KBM-7 (cell line): Measurements from ENCODE around the gene PLB1.
A peak's percentile ranks its signal among the peaks of the same experiment; 100 is the strongest.

Experiments used
- DNase-seq: peaks from one replicate; pipeline ENCODE4 v3.0.0-alpha.2; 2015
- in situ Hi-C: fragments of 300-500 bp; cut with MboI; formaldehyde crosslinking; loops from 2 replicates; pipeline ENCODE4 v1.14.3; 2020; ENCODE audit warnings: low sequenced_read_pairs, low pct_unique_long_range_greater_than_20kb, mixed read lengths

Gene PLB1

DNA sequence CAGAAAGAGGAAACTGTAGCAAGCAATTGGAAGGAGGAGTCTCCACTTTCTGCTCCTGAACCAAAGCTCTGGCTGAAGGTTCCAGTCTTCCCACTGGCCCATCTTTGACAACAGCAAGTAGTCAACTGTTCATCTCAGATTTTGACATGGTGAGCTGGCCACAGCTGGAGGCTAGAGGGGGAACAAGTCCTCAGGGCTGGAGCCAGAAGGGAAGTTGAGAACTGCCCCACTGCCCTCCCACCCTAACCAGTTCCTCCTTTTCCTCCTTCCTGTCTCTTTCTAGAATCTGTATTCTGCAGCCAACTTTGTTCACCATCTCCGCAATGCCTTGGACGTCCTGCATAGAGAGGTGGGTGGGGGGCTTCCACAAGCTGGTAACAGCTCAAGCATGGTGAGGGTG lies 105.8 kb downstream of the PLB1 start:
- DNase-seq, result peak; percentile 76
- in situ Hi-C loops, result no loop called here

GRCh38 chr2:28602136-28602660 lies 106.3 kb downstream of the PLB1 start:
- no peak for DNase-seq
- in situ Hi-C loops, result no loop called here

DNA sequence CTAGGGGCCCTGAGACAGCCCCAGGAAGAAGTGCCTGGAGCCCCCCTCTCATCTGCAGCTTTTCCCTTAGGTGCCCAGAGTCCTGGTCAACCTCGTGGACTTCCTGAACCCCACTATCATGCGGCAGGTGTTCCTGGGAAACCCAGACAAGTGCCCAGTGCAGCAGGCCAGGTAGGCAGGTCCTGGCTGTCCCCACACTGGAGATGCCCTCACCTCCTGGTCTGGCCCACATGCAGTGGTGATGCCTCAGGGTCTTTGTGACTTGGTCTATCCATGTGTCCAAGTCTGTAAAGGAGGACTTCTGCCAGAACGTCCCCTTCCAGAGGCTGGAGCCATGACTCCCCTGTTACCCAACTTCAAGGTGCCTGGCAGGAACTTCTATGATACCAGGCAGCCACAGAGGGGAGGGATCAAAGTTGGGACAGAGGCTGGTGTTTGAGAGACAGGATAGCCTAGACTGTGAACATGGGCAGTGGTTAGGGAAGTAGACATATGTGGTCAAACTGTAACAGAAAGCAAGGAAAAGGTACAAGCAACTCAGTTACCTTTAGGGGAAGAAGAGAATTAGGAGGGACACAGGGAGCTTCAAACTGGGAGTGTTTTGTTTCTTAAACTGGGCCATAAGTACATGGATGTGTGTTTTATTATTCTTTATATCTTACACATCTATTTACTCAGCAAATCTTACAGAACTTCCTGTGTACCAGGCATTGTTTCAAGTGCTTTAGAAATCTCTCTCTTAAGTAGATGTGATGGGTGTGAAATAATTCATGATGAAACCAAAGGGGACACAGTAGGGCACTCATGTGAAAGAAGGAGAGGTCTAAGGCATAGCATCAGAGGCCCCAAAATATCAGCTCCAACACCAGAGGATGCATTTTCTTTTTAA lies 107.1 kb downstream of the PLB1 start:
- in situ Hi-C loops, result no loop called here
- peak; percentile 62 for DNase-seq

DNA sequence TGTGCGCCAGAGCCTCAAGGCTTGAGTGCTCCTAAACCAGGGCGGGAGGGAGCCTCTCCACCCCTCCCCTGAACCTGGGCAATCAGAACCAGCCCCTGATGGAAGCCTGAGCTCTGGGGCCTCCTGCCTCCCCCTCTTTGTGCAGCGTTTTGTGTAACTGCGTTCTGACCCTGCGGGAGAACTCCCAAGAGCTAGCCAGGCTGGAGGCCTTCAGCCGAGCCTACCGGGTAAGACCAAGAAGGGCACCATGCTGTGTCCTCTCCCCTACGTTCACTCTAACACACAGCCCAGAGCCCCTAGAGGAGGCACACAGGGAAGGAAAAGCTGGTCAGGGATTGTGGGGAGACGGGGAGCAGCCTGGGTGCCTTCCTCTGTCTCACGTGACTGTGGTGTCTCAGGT lies 108.0 kb downstream of the PLB1 start:
- in situ Hi-C loops, result no loop called here
- no peak for DNase-seq

DNA sequence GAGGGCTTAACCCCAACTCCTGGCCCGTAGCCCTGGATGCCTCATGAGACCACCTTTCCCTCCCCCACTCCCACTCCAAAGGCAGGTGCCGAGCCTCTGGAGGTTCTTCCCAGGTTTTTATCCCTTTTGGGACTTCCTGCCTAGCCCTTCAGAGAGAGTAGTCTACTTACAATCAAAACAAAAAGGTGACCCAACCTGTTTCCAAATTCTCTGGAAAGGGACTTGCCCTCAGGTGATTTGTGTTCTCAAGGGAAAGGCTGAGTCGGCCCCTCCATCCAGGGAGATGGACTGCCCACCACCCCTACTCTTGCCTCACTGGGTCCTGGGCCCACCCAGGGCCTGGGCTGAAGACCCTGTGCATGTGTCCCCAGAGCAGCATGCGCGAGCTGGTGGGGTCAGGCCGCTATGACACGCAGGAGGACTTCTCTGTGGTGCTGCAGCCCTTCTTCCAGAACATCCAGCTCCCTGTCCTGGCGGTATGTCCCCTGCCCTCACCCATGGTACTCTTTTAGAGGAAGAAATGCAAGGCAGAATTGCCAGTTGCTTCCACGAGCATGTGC lies 108.5 kb downstream of the PLB1 start:
- in situ Hi-C loops, result no loop called here

DNA sequence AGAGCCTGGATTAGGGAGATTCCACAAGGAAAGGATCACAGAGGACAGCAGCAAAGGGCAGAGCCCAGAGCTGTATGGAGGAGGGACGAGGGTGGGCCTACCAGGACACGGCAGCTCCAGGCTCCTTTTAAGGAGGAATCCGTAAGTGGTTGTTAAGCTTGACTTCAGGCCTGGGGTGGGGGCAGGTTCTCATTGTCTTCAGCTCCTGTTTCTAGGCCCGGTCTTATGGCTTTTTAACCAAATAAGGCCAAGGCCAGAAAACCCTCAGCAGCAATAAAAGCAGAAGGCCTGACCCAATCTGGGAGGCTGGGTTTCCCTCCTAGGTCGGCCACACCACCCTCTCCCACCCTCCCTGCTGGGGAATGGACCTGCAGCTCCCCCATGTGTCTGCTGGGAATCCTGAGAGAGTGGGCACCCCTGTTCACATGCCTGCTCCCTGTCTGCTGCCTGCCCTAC lies 111.2 kb downstream of the PLB1 start:
- in situ Hi-C loops, result no loop called here
- no peak for DNase-seq

More for the DNA sequence above, 108.5 kb downstream of the PLB1 start:
- no peak for DNase-seq

DNA sequence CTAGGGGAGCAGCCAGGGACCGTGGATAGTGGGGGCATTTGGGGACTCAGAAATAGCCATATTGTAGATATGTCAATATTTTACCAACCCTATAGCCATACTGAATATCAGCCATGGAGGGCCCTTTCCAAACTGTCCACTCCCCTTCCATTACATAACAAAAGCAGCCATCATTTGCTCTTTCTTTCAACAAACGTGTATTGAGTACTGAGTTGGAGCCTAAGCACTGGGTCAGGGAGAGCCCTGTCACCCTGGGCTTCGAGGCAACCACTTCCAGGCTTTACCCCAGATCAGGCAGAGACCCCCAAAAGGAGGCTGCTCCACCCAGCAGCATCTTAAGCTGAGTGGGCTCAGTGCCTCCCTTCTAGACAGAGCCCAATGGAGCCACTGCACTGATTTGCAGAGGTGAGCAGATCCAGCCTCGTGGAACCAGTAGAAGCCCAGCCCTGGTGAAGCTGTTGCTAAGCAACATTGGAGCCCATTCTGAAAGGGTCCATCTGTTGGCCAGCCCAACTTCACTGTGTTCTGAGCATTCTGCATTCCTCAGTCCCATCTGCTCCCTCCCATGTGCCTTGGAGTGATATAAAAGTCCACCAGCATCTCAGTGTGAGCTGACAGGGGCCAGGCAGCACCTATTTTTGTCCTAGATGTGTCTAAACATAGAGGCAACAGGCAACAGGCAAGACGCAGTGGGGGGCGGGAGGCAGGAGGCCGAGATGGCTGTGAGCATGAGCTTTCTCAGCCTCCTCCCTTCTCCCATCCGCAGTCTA lies 112.1 kb downstream of the PLB1 start:
- in situ Hi-C loops, result no loop called here
- DNase-seq, result no peak

DNA sequence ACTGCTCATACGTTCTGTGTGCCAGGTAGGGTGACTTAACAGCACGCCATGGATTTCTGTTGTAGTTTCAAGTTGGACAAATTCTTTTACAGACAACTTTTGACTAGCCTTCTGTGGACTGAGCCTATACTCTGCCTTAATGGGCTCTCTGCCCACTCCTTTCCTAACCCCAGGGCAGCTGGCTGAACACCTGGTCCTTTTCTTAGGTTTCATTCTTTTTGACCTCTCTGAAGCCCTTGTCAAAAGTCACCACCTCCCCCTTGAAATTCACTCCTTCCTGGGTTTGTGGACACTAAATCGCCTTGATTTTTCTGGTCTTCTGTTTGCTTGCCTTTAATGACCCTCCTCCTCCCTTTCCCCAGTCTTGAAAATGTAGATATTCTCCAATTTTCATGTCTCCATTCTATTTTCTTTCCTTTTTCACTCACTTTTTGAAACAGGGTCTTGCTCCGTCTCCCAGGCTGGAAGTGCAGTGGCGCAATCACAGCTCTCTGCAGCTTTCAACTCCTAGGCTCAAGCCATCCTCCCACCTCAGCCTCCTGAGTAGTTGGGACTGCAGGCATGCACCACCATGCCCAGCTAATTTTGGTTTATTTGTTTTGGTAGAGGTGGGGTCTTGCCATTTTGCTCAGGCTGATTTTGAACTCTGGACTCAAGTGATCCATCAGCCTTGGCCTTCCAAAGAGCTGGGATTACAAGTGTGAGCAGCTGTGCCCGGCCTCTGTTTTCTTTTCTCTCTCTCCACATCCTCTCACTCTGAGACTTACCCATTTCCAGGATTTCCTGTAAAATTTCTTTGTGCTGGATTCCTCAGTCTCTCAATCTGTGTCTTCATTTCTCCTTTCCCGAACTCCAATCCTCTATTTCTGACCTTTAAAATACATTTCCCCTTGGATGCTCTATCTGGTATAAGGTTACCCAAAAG lies 112.9 kb downstream of the PLB1 start:
- DNase-seq, result no peak
- in situ Hi-C loops, result no loop called here

GRCh38 chr2:28610583-28611201 lies 114.8 kb downstream of the PLB1 start:
- DNase-seq, result no peak
- in situ Hi-C loops, result no loop called here

DNA sequence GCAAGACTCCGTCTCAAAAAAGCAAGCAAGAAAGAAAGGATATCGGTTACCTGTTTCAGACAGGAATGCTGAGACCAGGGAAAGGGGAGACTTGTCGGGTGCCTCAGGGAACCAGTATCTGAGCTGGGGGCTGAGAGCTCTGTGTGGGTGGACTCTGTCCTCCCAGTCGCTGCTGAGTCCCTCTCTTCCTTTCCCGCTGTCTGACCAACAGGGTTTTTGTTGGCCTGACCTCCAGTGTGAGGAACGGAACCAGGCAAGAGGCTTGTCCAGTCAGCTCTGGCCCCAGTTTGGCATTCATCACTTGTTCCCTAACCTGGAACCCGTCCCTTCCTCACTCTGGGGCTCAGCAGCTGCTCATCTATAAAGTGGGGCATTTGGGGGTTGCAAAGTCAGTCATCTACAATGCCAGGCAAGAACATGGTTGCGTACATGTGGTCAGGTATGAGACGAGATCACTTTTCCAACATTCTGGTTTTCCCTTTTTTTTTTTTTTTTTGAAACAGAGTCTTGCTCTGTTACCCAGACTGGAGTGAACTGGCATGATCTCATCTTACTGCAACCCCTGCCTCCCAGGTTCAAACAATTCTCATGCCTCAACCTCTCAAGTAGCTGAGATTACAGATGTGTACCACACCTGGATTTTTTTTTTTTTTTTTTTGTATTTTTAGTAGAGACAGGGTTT lies 116.4 kb downstream of the PLB1 start:
- no peak for DNase-seq
- in situ Hi-C loops, result no loop called here

DNA sequence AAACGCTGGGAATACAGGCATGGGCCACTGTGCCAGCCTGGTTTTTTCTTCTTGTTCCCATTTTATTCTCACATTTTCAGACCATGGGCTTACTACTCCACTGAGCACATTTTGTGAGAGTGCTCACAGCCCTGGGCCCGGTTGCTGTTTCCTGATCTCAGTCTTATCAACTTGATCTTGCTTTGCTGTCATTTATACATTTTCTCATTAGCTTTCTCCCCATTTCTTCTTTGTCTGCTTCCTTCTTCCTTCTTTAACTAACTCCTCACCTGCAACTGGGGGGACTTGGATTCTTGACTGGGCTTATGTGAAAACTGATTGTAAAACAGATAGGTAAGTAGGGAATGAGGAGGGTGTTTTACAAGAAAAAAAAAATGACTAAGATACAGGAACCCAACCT lies 117.3 kb downstream of the PLB1 start:
- in situ Hi-C loops, result no loop called here
- no peak for DNase-seq

- DNase-seq, result peak; percentile 80
- in situ Hi-C loops, result no loop called here
Observed at GRCh38 chr2:28613633-28614501, 118.0 kb downstream of the PLB1 start.

- in situ Hi-C loops, result no loop called here
- DNase-seq, result no peak
Observed at GRCh38 chr2:28615706-28616105, 119.8 kb downstream of the PLB1 start.

DNA sequence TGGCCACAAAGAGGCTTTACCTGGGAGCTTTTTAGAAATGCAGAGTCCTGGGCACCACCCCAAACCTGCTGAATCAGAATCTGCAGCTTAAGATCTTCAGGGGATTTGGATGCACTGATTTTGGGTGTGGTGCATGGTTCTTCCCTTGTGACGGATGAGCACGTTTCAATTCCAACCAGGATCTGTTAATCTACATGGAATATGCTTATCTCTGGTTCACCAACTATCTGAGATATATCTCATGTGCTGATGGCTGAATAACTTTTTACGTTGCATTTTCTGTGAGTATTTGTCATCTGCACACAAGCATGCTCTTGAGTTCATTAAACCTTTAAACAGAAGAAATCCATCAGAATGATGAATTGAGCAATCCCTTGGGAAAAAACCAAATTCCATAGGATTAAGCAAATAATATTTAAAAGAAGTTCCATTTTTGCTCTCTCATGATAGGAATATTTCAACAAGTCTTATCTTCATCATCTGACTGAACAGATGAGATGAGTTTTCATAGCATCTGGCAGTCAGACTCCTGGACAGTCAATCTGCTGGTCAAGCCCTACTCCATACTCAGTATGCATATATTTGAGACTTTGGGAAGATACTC lies 120.6 kb downstream of the PLB1 start:
- in situ Hi-C loops, result no loop called here
- no peak for DNase-seq

DNA sequence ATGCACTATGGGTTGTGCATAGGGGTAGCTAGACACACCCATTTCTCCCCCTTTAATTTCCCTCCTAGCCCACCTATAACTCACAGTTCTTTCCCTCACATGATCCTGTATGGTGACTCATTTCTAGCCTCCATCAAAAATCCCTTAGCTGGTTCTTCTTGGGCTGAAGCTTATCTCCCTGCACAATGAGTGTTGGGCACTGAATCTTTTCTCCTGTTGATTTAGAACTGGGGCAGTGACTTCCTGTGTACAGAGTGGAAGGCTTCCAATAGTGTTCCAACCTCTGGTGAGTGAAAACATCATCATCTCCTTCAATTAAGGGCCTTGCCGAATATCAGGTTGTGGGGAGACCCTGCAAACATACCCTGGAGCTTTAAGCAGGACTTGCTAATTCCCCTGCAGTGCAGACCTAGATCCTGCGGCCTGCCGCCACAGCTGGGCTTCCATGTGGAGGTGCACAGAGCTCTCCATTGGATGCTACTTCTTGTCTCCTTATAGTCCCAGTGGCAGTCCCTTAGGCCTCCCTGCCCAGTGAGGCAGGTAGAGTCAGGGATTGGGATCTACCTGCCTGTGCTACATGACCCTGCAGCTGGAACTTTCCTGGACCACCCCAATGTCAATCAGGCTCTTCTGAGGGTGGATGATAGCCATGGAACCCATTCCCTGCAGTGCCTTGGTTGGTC lies 121.8 kb downstream of the PLB1 start:
- DNase-seq, result no peak
- in situ Hi-C loops, result no loop called here
